Mesenchymal stem cell (in vitro differentiated cells and primary cell): ENCODE measurements around the gene PDGFRB.

Experiments used
- DNase-seq: peaks from one replicate; pipeline ENCODE4 v3.0.0-alpha.2; 2013
- H2AFZ ChIP-seq: one replicate; pipeline ENCODE4 v1.6.1; 2013; ENCODE audit warnings: low read depth, mild to moderate bottlenecking, control low read depth, inconsistent platforms, low read length, moderate library complexity
- H2AK5ac ChIP-seq: 2 replicates; pipeline ENCODE4 v1.6.1; 2013; ENCODE audit warnings: low read length, moderate library complexity, mild to moderate bottlenecking, inconsistent platforms; ENCODE audit not compliant: severe bottlenecking
- H2BK120ac ChIP-seq: one replicate; pipeline ENCODE4 v1.6.1; 2013; ENCODE audit warnings: low read depth, mild to moderate bottlenecking, inconsistent platforms, low read length, moderate library complexity
- H2BK12ac ChIP-seq, 2 experiments: one replicate each; pipeline ENCODE4 v1.6.1; 2013; ENCODE audit warnings: inconsistent platforms in 2 of 2, low read length in 2 of 2, mild to moderate bottlenecking in 2 of 2, moderate library complexity in 2 of 2, control low read depth in 1 of 2
- H2BK15ac ChIP-seq: one replicate; pipeline ENCODE4 v1.6.1; 2013; ENCODE audit warnings: mild to moderate bottlenecking, low read depth, inconsistent platforms; ENCODE audit not compliant: poor library complexity, severe bottlenecking
- H2BK5ac ChIP-seq: 2 replicates; pipeline ENCODE4 v1.6.1; 2013; ENCODE audit warnings: low read depth, mild to moderate bottlenecking, low read length, control low read depth, inconsistent platforms; ENCODE audit not compliant: poor library complexity, severe bottlenecking
- H3K14ac ChIP-seq, 2 experiments: one replicate each; pipeline ENCODE4 v1.6.1; 2013; ENCODE audit warnings: inconsistent platforms in 2 of 2, low read length in 2 of 2, control low read depth in 1 of 2, mild to moderate bottlenecking in 1 of 2, moderate library complexity in 1 of 2
- H3K18ac ChIP-seq, 2 experiments: one replicate each; pipeline ENCODE4 v1.6.1; 2013; ENCODE audit warnings: inconsistent platforms in 2 of 2, low read length in 2 of 2, control low read depth in 1 of 2, low read depth in 1 of 2, mild to moderate bottlenecking in 1 of 2
- H3K23ac ChIP-seq, 2 experiments: one replicate each; pipeline ENCODE4 v1.6.1; 2013; ENCODE audit warnings: inconsistent platforms in 2 of 2, low read length in 2 of 2, mild to moderate bottlenecking in 2 of 2, moderate library complexity in 2 of 2, control low read depth in 1 of 2
- H3K27ac ChIP-seq: 2 replicates; pipeline ENCODE4 v1.5.1; 2013; ENCODE audit warnings: mild to moderate bottlenecking, moderate library complexity, low read length, control low read depth, inconsistent platforms; ENCODE audit not compliant: poor library complexity, severe bottlenecking
- H3K27me3 ChIP-seq, 2 experiments: 2 replicates each; pipeline versions ENCODE4 v1.6.1 to v1.7.0; 2013; ENCODE audit warnings: low read length in 2 of 2, mild to moderate bottlenecking in 2 of 2, moderate library complexity in 2 of 2, control low read depth in 1 of 2, inconsistent platforms in 1 of 2; ENCODE audit not compliant: control insufficient read depth in 1 of 2, insufficient read depth in 1 of 2
- H3K36me3 ChIP-seq, 2 experiments: 2 replicates each; pipeline versions ENCODE4 v1.6.1 to v1.7.0; 2013; ENCODE audit warnings: low read length in 2 of 2, control low read depth in 1 of 2, inconsistent platforms in 1 of 2, low read depth in 1 of 2, mild to moderate bottlenecking in 1 of 2; ENCODE audit not compliant: insufficient read depth in 2 of 2, control insufficient read depth in 1 of 2
- H3K4ac ChIP-seq, 2 experiments: one replicate each; pipeline ENCODE4 v1.6.1; 2013; ENCODE audit warnings: inconsistent platforms in 2 of 2, low read length in 2 of 2, mild to moderate bottlenecking in 2 of 2, moderate library complexity in 2 of 2, control low read depth in 1 of 2, low read depth in 1 of 2
- H3K4me1 ChIP-seq: 2 replicates; pipeline ENCODE4 v1.6.1; 2013; ENCODE audit warnings: low read depth, low read length, control low read depth; ENCODE audit not compliant: control insufficient read depth, insufficient read depth
- H3K4me2 ChIP-seq: 2 replicates; pipeline ENCODE4 v1.6.1; 2013; ENCODE audit warnings: low read length, mild to moderate bottlenecking, inconsistent platforms; ENCODE audit not compliant: poor library complexity, severe bottlenecking
- H3K4me3 ChIP-seq, 2 experiments: 2 replicates each; pipeline versions ENCODE4 v1.5.1 to v1.7.0; 2013; ENCODE audit warnings: low read length in 2 of 2, mild to moderate bottlenecking in 2 of 2, control low read depth in 1 of 2, low read depth in 1 of 2; ENCODE audit not compliant: insufficient read depth in 1 of 2
- H3K79me1 ChIP-seq: replicated peaks from 2 replicates; pipeline ENCODE4 v1.6.1; 2013; ENCODE audit warnings: mild to moderate bottlenecking, control low read depth, low read length, inconsistent platforms; ENCODE audit not compliant: poor library complexity, severe bottlenecking
- H3K9ac ChIP-seq: 2 replicates; pipeline ENCODE4 v1.7.0; 2013; ENCODE audit warnings: mild to moderate bottlenecking, low read length, moderate library complexity
- H3K9me3 ChIP-seq: 2 replicates; pipeline ENCODE4 v1.7.0; 2013; ENCODE audit warnings: mild to moderate bottlenecking, low read length; ENCODE audit not compliant: control insufficient read depth
- H4K8ac ChIP-seq: one replicate; pipeline ENCODE4 v1.6.1; 2013; ENCODE audit warnings: inconsistent platforms, mild to moderate bottlenecking, low read length, moderate library complexity
- H4K91ac ChIP-seq: one replicate; pipeline ENCODE4 v1.6.1; 2013; ENCODE audit warnings: mild to moderate bottlenecking, low read length, inconsistent platforms
- WGBS: methylation state at CpG from one replicate; pipeline ENCODE4 v1.1.7; 2013; ENCODE audit warnings: mixed read lengths; 5-methylcytosine and 5-hydroxymethylcytosine counted together

The PDGFRB gene

DNA sequence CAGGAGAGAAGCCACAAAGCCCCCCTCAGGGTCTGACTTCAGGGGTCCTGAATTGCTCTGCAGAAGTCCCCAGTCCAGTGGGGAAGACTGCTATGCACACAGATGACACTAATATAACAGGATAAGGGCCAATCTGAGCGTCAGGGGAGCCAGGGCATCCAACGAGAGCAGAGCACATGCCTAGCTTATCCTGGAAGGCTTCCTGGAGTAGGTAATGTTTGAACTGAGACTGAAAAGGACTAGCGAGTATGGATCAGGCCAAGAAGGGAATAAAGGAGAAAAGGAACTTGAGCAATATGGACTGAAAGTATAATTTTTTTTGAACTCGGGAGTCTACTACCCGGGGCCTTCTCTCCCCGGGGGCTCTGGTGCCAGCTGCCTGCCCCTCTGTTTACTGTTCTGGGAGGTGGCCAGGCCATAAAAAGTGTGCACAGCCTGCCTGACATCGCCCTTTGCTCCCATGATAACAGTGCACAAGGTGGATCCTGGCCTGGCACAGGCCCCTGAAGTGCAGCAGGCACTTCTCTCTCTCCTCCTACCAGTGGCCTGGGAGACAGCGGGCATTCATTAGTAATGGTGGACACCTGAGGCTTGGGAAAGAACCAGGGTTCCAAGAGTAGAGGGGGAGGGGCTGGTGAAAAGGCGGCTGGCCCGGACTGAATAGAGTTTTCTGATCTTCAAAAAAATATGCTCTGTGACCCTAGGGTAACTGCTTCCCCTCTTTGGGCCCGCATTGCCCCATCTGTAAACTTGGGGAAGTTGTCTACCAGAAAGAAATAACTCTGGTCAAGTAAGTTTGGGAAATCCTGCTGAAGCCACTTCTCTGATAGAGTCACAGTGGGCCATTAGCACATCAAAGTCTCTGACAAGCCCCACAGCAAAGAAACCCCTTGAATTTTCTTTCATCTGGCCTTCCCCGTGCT is 29.6 kb upstream of the PDGFRB start:
- H3K27me3 ChIP-seq: peaks cover 24 to 33% of the 10 kb centered on the region in 2 experiments
- no peak overlapping the region for H2AFZ ChIP-seq
- H3K9me3 ChIP-seq: no peaks in the 10 kb centered on the region
- no peak overlapping the region for H3K4me3 ChIP-seq
- DNase-seq: no peak
- H2AK5ac ChIP-seq: no peak overlapping the region
- H2BK5ac ChIP-seq: no peak overlapping the region
- H3K4me2 ChIP-seq: no peak overlapping the region
- H3K18ac ChIP-seq: no peak overlapping the region
- no peaks in the 10 kb centered on the region for H3K79me1 ChIP-seq
- no peak overlapping the region for H2BK120ac ChIP-seq
- H4K8ac ChIP-seq: no peak overlapping the region
- H3K27ac ChIP-seq: no peak overlapping the region
- H3K4ac ChIP-seq: no peak overlapping the region
- no peaks in the 10 kb centered on the region for H3K36me3 ChIP-seq
- no peak overlapping the region for H2BK15ac ChIP-seq
- H3K23ac ChIP-seq: no peak overlapping the region
- no peak overlapping the region for H3K9ac ChIP-seq
- WGBS: 84% methylated on average over 12 of the region's 12 CpGs
- no peak overlapping the region for H2BK12ac ChIP-seq
- no peak overlapping the region for H4K91ac ChIP-seq
- H3K4me1 ChIP-seq: peaks cover 7% of the 10 kb centered on the region
- no peak overlapping the region for H3K14ac ChIP-seq

DNA sequence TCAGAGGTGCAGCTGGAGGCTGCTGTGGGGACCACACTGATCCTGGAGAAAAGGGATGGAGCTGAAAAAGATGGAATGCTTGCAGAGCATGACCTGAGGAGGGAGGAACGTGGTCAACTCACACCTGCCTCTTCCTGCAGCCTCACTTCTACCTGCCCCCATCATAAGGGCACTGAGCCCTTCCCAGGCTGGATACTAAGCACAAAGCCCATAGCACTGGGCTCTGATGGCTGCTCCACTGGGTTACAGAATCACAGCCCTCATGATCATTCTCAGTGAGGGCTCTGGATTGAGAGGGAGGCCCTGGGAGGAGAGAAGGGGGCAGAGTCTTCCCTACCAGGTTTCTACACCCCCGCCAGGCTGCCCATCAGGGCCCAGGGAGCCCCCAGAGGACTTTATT is 28.4 kb upstream of the PDGFRB start:
- no peak overlapping the region for H2BK120ac ChIP-seq
- WGBS: no CpG with 5 or more reads among the region's 2 CpGs
- H2BK5ac ChIP-seq: no peak overlapping the region
- H2AFZ ChIP-seq: no peak overlapping the region
- H3K36me3 ChIP-seq: no peaks in the 10 kb centered on the region
- no peak overlapping the region for H2BK12ac ChIP-seq
- no peak for DNase-seq
- no peak overlapping the region for H3K27ac ChIP-seq
- no peaks in the 10 kb centered on the region for H3K9me3 ChIP-seq
- H3K18ac ChIP-seq: no peak overlapping the region
- H2BK15ac ChIP-seq: no peak overlapping the region
- no peak overlapping the region for H4K91ac ChIP-seq
- no peak overlapping the region for H3K4ac ChIP-seq
- no peak overlapping the region for H4K8ac ChIP-seq
- no peak overlapping the region for H3K4me2 ChIP-seq
- no peak overlapping the region for H3K4me3 ChIP-seq
- no peak overlapping the region for H3K23ac ChIP-seq
- no peak overlapping the region for H3K9ac ChIP-seq
- H3K27me3 ChIP-seq: peaks cover 11 to 21% of the 10 kb centered on the region in 2 experiments
- H3K14ac ChIP-seq: peak overlapping the region in 1 of 2 experiments; percentile 78
- H2AK5ac ChIP-seq: no peak overlapping the region
- H3K4me1 ChIP-seq: peaks cover 3% of the 10 kb centered on the region
- H3K79me1 ChIP-seq: no peaks in the 10 kb centered on the region

DNA sequence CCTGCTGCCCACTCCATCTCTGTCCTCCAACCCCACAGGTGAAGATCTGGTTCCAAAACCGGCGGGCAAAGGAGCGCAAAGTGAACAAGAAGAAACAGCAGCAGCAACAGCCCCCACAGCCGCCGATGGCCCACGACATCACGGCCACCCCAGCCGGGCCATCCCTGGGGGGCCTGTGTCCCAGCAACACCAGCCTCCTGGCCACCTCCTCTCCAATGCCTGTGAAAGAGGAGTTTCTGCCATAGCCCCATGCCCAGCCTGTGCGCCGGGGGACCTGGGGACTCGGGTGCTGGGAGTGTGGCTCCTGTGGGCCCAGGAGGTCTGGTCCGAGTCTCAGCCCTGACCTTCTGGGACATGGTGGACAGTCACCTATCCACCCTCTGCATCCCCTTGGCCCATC is 27.8 kb upstream of the PDGFRB start:
- H2AFZ ChIP-seq: no peak overlapping the region

DNA sequence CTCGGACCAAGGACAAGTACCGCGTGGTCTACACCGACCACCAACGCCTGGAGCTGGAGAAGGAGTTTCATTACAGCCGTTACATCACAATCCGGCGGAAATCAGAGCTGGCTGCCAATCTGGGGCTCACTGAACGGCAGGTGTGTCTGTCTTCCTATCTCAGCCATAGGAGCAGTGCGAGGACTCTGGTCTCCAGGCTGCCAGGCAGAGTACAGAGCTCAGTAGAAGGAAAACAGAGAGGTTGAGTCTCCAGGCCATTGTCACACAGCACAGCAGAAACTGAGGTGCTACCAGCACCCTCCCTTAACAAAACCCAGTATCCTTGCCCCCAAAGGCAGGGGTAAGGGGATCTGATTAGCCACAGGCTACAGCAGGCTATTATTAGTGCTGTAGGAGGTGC is 27.1 kb upstream of the PDGFRB start:
- Histone ChIP-seq H3K23ac (no peak overlapping the region), H2BK5ac (no peak overlapping the region), H3K36me3 (no peaks in the 10 kb centered on the region), H2AFZ (no peak overlapping the region), H3K27ac (no peak overlapping the region), H4K91ac (no peak overlapping the region), H2BK120ac (no peak overlapping the region), H3K27me3 (peaks cover 0 to 9% of the 10 kb centered on the region in 2 experiments), H2AK5ac (no peak overlapping the region), H3K4me3 (no peak overlapping the region), H4K8ac (no peak overlapping the region), H3K18ac (no peak overlapping the region), H3K4ac (no peak overlapping the region), H3K79me1 (no peaks in the 10 kb centered on the region), H3K14ac (no peak overlapping the region), H3K9me3 (no peaks in the 10 kb centered on the region), H2BK15ac (no peak overlapping the region), H3K4me1 (peaks cover 5% of the 10 kb centered on the region), H2BK12ac (no peak overlapping the region), H3K4me2 (no peak overlapping the region), H3K9ac (no peak overlapping the region)
- 95% methylated on average over 10 of the region's 10 CpGs for WGBS
- no peak for DNase-seq

More for the DNA sequence above, 27.8 kb upstream of the PDGFRB start:
- WGBS: 97% methylated on average over 11 of the region's 12 CpGs
- Histone ChIP-seq H4K8ac (no peak overlapping the region), H3K36me3 (no peaks in the 10 kb centered on the region), H3K14ac (no peak overlapping the region), H2AK5ac (no peak overlapping the region), H3K23ac (no peak overlapping the region), H3K27ac (no peak overlapping the region), H2BK120ac (no peak overlapping the region), H3K79me1 (no peaks in the 10 kb centered on the region), H2BK5ac (no peak overlapping the region), H3K4ac (no peak overlapping the region), H2BK15ac (no peak overlapping the region), H3K9me3 (no peaks in the 10 kb centered on the region), H4K91ac (no peak overlapping the region), H3K18ac (no peak overlapping the region), H2BK12ac (no peak overlapping the region), H3K27me3 (peaks cover 5 to 15% of the 10 kb centered on the region in 2 experiments), H3K4me1 (peaks cover 3% of the 10 kb centered on the region), H3K4me3 (no peak overlapping the region), H3K9ac (no peak overlapping the region), H3K4me2 (no peak overlapping the region)
- no peak for DNase-seq
